AG08396 (cell line): ENCODE results near the gene KCNJ1.

Experiments used
- DNase-seq: peaks from one replicate; pipeline ENCODE4 v3.0.0; 2012; ENCODE audit warnings: low spot score, mixed read lengths

Gene KCNJ1

DNA sequence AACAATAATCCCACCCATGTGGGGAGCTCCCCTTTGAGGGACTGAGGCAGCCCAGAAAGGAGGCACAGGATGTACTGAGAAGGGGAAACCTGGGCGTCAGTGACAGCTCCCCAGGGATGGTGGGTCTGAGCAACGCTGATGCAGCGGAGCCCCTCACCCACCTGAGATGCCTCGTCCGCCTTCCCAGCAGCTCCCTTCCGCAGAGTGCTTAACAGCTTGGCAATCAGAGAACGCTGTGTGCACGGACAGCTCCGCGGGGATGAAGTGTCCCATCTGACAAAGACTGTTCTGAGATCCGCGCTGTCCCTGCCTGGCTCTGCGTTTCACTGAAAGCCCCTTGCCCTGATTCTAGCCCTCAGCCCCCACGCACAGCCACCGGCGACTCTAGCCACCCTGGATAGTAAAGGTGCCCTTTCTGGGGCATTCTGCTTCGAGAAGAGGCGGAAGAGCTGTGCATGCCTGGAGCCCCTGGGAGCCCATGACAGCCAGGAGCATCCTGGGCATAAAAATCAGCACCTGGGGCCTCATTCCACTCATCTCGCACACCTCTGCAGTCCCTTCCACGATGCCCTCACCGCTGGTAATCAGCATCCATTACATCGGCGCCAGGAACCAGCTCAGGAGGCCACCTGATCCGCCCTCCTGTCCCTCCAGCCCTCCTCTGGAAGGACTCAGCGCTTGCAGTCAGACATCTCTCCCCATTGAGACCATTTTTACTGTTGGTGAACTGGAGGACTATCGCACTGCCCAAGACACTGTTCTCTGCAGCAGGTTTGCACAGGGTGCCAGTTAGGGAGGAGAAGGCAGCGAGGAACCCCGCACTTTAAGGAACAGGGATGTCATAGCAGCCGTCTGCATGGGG is 34.8 kb upstream of the KCNJ1 start:
- DNase-seq = no peak

- DNase-seq = no peak
These were observed 33.4 kb upstream of the KCNJ1 start for GRCh38 chr11:128900468-128900867.

DNA sequence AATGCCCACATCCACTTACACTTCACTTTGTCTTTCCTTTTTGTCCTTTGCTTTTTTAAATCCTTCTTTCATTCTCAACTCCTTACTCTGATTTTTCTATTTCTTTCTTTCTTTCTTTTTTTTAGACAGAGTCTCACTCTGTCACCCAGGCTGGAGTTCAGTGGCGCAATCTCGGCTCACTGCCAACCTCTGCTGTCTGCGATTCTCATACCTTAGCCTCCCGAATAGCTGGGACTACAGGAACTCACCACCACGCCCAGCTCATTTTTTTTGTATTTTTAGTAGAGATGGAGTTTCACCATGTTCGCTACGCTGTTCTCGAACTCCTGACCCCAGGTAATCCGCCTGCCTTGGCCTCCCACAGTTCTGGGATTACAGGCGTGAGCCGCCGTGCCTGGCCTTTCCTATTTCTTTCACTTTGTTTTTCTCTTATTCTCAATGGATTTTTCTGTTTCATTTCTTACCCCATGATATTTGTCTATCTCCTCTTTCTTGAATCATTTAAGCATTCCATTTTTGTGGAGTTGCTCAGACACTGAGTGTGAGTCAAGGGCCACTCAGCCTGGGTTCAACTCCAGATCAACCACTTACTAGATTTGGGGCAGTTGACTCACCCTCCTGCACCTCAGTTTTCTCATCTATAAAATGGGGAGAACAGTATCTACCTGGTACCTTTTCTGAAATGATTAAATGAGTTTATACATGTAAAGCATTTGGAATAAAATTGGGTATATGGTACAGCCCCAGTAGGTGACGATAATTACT is 31.7 kb upstream of the KCNJ1 start:
- peak; percentile 30 for DNase-seq

- DNase-seq = no peak
These were observed 30.7 kb upstream of the KCNJ1 start for GRCh38 chr11:128897826-128898225.

DNA sequence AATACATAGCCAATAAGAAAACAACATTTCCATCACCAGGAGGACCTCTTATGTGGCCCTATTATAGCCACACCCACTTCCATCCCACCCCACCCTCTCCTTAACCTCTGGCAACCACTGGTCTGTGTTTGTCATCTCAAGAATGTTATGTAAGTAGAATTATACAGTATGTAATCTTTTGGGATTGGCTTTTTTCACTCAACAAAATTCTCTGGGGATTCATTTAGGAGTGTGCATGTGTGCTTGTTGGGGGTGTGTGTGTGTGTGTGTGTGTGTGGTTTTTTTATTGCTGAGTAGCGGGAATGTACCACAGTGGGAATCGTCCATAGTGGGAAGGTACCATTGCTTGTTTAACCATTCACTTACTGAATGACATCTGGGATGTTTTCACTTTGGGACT is 29.3 kb upstream of the KCNJ1 start:
- DNase-seq = no peak

DNA sequence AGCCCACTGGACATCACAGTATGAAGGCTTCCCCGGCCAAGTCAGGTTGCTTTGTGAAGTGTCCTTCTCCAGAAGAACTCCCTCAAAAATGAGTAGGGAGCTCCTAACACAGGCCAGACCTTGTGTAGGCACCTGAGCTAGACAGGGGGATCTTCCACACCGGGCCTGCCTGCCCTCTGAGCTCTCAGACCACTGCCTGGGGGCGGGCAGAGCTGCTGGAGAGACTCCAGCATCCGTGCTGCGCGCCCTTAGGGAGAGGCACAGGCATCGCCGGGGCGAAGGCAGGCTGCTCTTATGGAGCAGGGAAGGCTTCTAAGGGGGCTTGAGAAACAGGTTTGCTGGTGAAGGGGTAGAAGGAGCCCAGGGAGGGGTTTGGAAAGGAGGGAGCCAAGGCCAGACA is 28.4 kb upstream of the KCNJ1 start:
- no peak for DNase-seq

DNA sequence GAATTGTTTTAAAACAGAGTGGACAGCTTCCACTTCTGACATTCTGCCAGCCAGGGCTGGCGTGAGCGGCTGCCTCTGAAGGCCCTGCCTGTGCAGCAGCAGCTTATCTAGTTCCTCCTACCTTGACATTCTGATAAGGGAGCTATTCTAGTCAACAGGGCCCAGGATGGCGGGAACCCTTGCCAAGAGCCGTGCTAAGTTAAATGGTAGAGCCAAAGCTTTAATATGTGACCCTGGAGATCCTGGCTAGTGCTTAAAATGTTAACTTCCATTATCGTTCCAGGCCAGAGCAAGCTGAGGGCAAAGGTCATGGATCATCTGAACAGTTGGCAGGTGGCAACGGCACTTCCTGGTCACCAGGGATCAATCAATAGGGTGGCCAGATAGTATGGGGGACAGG is 27.6 kb upstream of the KCNJ1 start:
- no peak for DNase-seq

DNA sequence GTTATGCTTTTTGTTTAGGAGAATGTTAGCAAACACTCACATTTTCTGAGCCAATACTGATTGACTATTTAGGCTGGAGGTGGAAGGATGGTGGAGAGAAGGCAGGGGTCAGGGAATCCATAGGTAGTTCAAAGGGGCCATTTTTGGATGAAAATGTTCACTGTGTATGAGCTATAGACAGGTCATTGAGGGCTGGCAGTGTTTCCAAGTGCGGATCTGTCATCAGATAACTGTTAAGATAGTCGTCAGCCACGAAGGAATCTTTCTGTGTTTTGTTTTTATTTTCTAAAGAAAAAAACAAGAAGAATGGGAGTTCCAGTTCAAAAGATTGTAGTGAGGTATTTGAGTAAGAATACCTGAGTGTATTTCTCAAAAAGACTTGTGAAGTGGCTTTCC is 27.2 kb upstream of the KCNJ1 start:
- no peak for DNase-seq

DNA sequence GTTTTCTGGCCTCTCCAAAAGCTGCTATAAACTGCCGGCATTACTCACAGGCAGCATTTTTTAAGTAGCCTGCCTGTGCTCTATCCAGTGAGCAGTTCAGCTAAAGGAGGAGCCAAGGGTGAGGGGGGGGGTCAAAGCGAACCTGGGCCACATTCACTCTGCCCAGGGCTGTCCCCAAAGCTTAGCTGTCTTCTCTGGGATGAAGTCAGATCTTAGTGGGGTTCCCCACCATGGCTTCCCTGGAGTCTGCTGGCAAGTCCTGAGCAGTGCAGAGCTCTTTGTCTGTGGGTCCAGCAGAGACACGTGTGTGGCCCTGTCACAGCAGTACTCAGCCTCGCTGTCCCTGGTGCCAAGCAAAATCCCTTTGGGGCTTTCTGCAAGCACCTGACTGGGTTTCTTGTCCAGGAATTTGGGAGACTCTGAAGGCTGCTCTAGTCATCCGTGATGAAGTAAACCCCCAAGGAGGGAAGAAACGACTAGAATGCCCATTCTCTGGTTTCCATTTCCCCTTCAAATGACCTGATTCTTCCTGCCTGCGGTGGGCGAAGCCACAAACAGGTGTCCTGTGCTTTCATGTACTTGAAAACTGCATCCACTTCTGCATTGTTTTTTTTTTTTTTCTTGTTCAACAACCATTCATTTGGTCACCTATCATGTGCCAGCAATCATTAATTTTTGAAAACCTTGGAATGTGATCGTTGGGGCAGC is 26.6 kb upstream of the KCNJ1 start:
- no peak for DNase-seq

DNA sequence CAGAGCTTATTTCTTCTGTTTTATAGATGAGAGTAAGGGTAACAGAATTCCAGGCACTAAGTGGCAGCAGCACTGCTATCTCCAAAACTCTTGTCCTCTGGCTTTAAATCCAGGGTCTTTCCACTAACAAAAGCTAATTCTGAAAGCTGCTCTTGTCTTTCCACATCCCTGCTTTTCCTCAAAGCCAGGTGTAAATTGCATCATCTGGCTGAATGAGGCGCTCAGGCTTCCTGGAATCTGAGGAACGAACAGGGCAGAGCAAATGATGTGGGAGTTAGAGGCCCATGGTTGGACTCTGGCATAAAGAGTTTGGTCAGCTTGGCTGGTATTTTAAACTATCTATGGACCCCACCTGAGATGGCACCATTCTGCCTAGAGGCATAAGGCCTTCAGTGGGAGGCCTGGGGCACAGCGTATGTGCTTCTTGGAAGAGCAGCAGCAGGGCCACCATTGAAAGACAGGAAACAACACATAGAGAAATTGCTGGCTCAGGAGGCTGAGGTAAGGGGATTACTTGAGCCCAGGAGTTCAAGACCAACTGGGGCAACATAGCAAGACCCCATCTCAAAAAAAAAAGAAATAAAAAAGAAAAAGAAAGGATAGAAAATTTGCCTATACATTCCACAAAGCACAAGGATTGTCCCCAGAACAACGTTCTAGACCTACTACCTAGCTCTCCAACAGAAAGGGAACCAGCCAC is 25.9 kb upstream of the KCNJ1 start:
- no peak for DNase-seq

DNA sequence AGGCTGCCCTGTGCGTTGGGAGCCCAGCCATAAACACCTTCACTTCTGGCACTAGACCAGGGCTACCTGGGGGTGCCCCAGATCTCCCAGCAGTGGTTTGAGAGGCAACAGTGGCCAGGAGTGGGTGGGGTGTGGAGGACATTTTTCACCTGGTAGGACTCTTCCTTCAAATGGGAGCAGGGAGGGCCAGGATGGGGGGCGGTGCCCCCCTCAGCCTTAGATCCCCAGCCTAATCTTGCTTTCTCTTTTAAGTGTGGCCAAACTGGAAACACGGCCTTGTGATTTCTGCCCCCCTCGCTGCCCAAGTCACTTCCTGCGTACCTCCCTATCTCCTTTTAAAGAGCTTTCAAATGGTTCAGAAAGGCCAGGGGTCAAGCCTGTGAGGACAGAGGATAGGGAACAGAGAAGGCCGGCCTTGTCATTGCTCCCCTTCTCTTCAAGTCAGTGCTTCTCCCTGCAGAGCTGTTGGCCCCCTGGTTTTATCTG is 24.9 kb upstream of the KCNJ1 start:
- DNase-seq = no peak

- peak; percentile 57 for DNase-seq
These were observed 23.7 kb upstream of the KCNJ1 start, which contains the start of gene KCNJ5 for GRCh38 chr11:128890543-128891368. KCNJ5 (plus strand) TSS chr11:128891356; CDS start chr11:128911274, 19,918 bp downstream.

GRCh38 chr11:128890216-128890542 is 23.1 kb upstream of the KCNJ1 start:
- no peak for DNase-seq

- DNase-seq = no peak
These were observed 22.6 kb upstream of the KCNJ1 start for GRCh38 chr11:128889657-128890213.

GRCh38 chr11:128888034-128888985 is 21.2 kb upstream of the KCNJ1 start:
- no peak for DNase-seq

GRCh38 chr11:128886406-128887124 is 19.5 kb upstream of the KCNJ1 start:
- DNase-seq = no peak

DNA sequence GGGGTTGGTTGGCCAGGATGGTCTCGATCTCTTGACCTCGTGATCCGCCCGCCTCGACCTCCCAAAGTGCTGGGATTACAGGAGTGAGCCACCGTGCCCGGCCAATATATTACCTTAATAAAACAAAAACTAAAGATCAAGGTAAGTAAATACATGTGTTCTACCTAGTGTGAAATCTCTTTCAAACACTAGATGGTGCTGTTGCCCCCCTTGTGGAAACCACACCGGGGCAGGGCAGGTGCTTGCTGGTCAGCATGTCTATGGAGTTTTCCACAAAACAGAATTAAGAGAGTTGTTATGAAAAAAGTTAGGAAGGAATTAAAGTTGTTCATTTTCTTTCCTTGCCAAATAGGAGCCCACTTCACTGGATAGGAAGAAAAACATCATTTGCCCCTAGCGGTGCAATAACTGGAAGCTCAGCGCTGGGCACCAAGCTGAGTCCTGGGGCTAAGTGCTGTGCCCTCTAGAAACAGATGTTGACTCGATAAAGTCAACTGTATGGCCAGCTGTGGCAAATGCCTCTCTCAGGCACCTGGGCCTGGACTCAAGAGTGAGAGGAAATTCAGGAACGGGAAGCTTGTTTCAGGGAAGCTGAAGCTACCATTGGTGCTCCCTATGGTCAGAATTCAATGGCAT is 17.7 kb upstream of the KCNJ1 start:
- DNase-seq = peak; percentile 68

- no peak for DNase-seq
These were observed 17.0 kb upstream of the KCNJ1 start for GRCh38 chr11:128884054-128884453.
